HepG2 (cell line): Measurements from ENCODE around the gene CDC123. TPM values are rescaled to one million over a fixed set of nuclear protein-coding genes. Genes with fewer than 3 reads are reported as not detected.
A peak's percentile ranks its signal among the peaks of the same experiment; 100 is the strongest.

ENCODE experiments used
- AHDC1 ChIP-seq: sonication (generic); formaldehyde crosslinking; IDR thresholded peaks from 2 replicates; pipeline ENCODE4 v1.5.1; 2020; ENCODE audit warnings: mild to moderate bottlenecking, missing genetic modification reagents, borderline replicate concordance
- ATAD3A ChIP-seq: sonication (generic); formaldehyde crosslinking; IDR thresholded peaks from 2 replicates; pipeline ENCODE4 v1.4.0; 2020; ENCODE audit warnings: missing genetic modification reagents
- BRCA1 ChIP-seq: sonication (generic); formaldehyde crosslinking; IDR thresholded peaks from 2 replicates; pipeline ENCODE4 v1.4.0; 2020; ENCODE audit warnings: missing genetic modification reagents
- FOXJ3 ChIP-seq: sonication (generic); formaldehyde crosslinking; IDR thresholded peaks from 2 replicates; pipeline ENCODE4 v1.4.0; 2020; ENCODE audit warnings: missing genetic modification reagents, mild to moderate bottlenecking, borderline replicate concordance
- IKZF5 ChIP-seq: IDR thresholded peaks from 2 replicates; pipeline ENCODE4 v1.6.1; 2018; ENCODE audit warnings: missing genetic modification reagents, mild to moderate bottlenecking, missing compliant biosample characterization
- KMT2B ChIP-seq: IDR thresholded peaks from 2 replicates; pipeline ENCODE4 v1.6.1; 2016; ENCODE audit warnings: missing genetic modification reagents, missing compliant biosample characterization
- PATZ1 ChIP-seq: sonication (generic); formaldehyde crosslinking; IDR thresholded peaks from 2 replicates; pipeline ENCODE4 v1.4.0; 2020; ENCODE audit warnings: missing genetic modification reagents
- SOX6 ChIP-seq, 2 experiments: fragments of 450-650 bp in 1 of 2; sonication (generic) in 1 of 2; formaldehyde crosslinking in 1 of 2; IDR thresholded peaks; 2 replicates each; pipeline versions ENCODE4 v1.4.0 to v1.6.1; 2017 to 2020; ENCODE audit warnings: antibody characterized with exemption in 1 of 2, mild to moderate bottlenecking in 1 of 2, missing genetic modification reagents in 1 of 2
- SP5 ChIP-seq: IDR thresholded peaks from 2 replicates; pipeline ENCODE4 v1.6.1; 2016; ENCODE audit warnings: low read depth, borderline replicate concordance
- ZFP41 ChIP-seq: sonication (generic); formaldehyde crosslinking; IDR thresholded peaks from 2 replicates; pipeline ENCODE4 v1.4.0; 2020; ENCODE audit warnings: mild to moderate bottlenecking, missing genetic modification reagents, borderline replicate concordance
- ZFP82 ChIP-seq: sonication (generic); formaldehyde crosslinking; IDR thresholded peaks from 2 replicates; pipeline ENCODE4 v1.5.1; 2020; ENCODE audit warnings: mild to moderate bottlenecking, missing genetic modification reagents, borderline replicate concordance
- ZNF460 ChIP-seq: sonication (generic); formaldehyde crosslinking; IDR thresholded peaks from 2 replicates; pipeline ENCODE4 v1.5.1; 2020; ENCODE audit warnings: missing genetic modification reagents, mild to moderate bottlenecking, borderline replicate concordance
- polyA plus RNA-seq, 8 experiments: library from polyadenylated mRNA; depleted of rRNA in 3 of 8; stranded (reverse) in 7 of 8; unstranded in 1 of 8; fragments of >200 nt; fragmentation: Illumina TruSeq in 4 of 8; extraction: Trizol in 4 of 8; gene quantifications; 2 replicates each; pipeline versions ENCODE4 v1.2.1 to v1.2.3, GENCODE V29; 2011 to 2016; ENCODE audit warnings: low read depth in 4 of 8, missing spikeins in 1 of 8, mixed read lengths in 1 of 8; ENCODE audit not compliant: insufficient read depth in 1 of 8
- total RNA-seq, 5 experiments: library from RNA; depleted of rRNA; stranded (reverse); fragments of >200 nt; fragmentation: Illumina TruSeq; extraction: Trizol; gene quantifications; 2 replicates each; pipeline ENCODE4 v1.2.3, GENCODE V29; 2016; ENCODE audit warnings: low read depth in 1 of 5
- TF ChIP-seq, protein P1 (sequence below), 2 experiments: sonication (generic) in 1 of 2; formaldehyde crosslinking in 1 of 2; IDR thresholded peaks; 2 replicates each; pipeline versions ENCODE4 v1.4.0 to v1.6.1; 2016 to 2020; ENCODE audit warnings: borderline replicate concordance in 1 of 2, low read depth in 1 of 2, mild to moderate bottlenecking in 1 of 2, missing genetic modification reagents in 1 of 2

The CDC123 gene
- total and polyA plus RNA-seq, 2 of the 13 experiments (the other 11 are each of a cell fraction or from before 2014, with no cell fraction given) = 63.3 to 153 TPM

- TF ChIP-seq, protein P1, sequence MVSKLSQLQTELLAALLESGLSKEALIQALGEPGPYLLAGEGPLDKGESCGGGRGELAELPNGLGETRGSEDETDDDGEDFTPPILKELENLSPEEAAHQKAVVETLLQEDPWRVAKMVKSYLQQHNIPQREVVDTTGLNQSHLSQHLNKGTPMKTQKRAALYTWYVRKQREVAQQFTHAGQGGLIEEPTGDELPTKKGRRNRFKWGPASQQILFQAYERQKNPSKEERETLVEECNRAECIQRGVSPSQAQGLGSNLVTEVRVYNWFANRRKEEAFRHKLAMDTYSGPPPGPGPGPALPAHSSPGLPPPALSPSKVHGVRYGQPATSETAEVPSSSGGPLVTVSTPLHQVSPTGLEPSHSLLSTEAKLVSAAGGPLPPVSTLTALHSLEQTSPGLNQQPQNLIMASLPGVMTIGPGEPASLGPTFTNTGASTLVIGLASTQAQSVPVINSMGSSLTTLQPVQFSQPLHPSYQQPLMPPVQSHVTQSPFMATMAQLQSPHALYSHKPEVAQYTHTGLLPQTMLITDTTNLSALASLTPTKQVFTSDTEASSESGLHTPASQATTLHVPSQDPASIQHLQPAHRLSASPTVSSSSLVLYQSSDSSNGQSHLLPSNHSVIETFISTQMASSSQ (IDR thresholded peaks at IDR 0.05; ENCODE audit: low read depth) = 0 out of 2 replicates have a peak, but pooled peaks have one; percentile 25
- TF ChIP-seq, protein P1 (CRISPR knock-in tag; IDR thresholded peaks at IDR 0.05; ENCODE audit: borderline replicate concordance) = peak; percentile 59; the same call in 1 of the 2 replicates
- TF ChIP-seq ZFP82 = no peak
- peak; percentile 73; the same call in 1 of the 2 replicates for TF ChIP-seq AHDC1
- TF ChIP-seq ATAD3A (CRISPR knock-in tag) = no peak
- TF ChIP-seq BRCA1 (CRISPR knock-in tag) = no peak
- TF ChIP-seq IKZF5 (CRISPR knock-in tag) = no peak
- TF ChIP-seq SOX6 (IDR thresholded peaks at IDR 0.05) = no peak
- peak; percentile 93 for TF ChIP-seq SOX6 (CRISPR knock-in tag; IDR thresholded peaks at IDR 0.05)
- TF ChIP-seq FOXJ3 (CRISPR knock-in tag) = peak; percentile 51; the same call in 1 of the 2 replicates
- TF ChIP-seq KMT2B (CRISPR knock-in tag) = no peak
- 0 out of 2 replicates have a peak, but pooled peaks have one; percentile 23 for TF ChIP-seq SP5 (CRISPR knock-in tag)
- TF ChIP-seq ZNF460 = no peak
- peak; percentile 69; the same call in 1 of the 2 replicates for TF ChIP-seq PATZ1 (CRISPR knock-in tag)
- no peak for TF ChIP-seq ZFP41 (CRISPR knock-in tag)
These were observed 66.4 kb downstream of the CDC123 start (continued) for GRCh38 chr10:12262278-12262981.
